ENCODE results near the gene PTPRA.

The PTPRA gene

DNA sequence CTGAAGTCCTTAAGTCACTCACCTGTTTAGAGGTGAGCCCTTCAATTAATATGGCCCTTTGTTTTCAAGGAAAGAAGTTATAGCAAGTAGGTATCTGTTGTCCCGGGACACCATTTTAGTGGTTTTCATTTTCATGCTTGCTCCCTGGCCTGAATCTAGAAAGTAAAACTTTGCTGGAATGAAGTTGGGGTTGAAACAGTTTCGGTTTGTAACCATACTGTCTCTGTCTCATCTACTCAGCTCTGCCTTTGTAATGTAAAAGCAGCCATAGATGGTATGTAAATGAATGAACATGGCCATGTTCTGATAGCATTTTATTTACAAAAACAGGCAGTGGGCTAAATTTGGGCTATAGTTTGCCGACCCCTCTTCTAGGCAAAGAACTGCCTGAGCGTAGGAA, 105.2 kb downstream of the PTPRA start:
- Histone ChIP-seq H3K27ac (no peak overlapping the region), H3K4me3 (no peak overlapping the region)
- no peak for DNase-seq (ENCODE audit: low spot score)
- TF ChIP-seq, protein P1, sequence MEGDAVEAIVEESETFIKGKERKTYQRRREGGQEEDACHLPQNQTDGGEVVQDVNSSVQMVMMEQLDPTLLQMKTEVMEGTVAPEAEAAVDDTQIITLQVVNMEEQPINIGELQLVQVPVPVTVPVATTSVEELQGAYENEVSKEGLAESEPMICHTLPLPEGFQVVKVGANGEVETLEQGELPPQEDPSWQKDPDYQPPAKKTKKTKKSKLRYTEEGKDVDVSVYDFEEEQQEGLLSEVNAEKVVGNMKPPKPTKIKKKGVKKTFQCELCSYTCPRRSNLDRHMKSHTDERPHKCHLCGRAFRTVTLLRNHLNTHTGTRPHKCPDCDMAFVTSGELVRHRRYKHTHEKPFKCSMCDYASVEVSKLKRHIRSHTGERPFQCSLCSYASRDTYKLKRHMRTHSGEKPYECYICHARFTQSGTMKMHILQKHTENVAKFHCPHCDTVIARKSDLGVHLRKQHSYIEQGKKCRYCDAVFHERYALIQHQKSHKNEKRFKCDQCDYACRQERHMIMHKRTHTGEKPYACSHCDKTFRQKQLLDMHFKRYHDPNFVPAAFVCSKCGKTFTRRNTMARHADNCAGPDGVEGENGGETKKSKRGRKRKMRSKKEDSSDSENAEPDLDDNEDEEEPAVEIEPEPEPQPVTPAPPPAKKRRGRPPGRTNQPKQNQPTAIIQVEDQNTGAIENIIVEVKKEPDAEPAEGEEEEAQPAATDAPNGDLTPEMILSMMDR (IDR thresholded peaks at IDR 0.05) = no peak

DNA sequence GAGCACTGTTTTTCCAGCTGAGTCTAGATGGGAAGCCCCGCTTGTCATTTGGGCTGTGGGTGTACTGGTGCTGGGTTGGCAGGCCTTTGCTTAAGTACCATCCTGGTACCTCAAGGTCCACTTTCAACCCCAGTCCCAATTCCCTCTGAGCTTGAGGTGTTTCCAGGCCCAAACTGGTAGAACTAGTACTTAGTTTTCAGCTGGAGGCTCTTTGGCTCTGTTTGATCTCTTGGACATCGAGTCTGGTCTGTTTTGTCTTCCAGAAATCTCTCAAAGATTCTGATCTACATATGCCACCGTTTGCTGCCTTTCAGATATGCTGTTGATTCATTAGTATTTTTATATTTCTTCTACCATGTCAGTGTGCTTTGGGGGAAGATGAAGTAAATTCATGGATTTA, 108.4 kb downstream of the PTPRA start:
- H3K4me3 ChIP-seq = no peak overlapping the region
- H3K27ac ChIP-seq = no peak overlapping the region
- DNase-seq (ENCODE audit: low spot score) = no peak
- TF ChIP-seq, protein P1 (IDR thresholded peaks at IDR 0.05) = no peak

DNA sequence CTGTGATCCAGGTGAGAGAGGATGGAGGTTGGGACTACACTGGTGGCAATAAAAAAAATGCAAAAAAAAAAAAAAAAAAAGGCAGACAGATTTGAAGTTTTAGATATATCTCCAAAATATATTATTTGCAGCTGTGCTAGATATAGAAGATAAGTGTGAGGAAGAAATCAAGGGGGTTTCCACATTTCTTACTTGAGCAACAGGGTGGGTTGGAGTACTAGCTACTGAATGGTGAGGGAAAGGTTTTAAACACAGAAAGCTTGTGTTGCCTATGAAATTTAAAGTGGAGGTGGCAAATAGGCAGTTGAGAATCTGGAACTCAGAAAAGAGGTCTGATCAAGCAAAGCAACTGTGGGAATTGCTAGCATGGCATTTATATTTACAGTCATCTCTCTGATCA, 110.2 kb downstream of the PTPRA start:
- TF ChIP-seq, protein P1 (IDR thresholded peaks at IDR 0.05) = no peak
- Histone ChIP-seq H3K27ac (no peak overlapping the region), H3K4me3 (no peak overlapping the region)
- DNase-seq (ENCODE audit: low spot score) = no peak

DNA sequence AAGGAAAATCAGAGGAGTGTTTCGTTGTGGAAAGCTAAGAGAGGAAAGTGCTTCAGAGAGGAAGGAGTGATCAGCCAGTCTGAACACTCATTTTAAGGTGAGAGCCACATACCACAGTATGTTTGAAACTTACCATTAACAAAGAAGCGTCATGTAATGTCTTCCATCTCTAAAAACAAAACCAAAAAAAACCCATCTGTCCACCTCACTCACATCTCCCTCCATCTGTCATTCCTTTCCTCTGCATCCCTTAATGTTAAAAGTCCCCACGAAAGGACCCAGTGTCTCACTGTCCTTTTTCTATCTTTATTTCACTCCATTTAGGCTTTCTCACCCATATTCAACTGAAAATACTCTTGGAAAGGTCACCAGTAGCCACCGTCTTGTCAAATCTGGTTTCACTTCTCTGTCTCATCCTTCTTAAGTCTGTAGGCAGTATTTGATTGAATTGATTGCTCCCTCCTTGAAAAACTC, 110.8 kb downstream of the PTPRA start:
- Histone ChIP-seq H3K27ac (no peak overlapping the region), H3K4me3 (no peak overlapping the region)
- TF ChIP-seq, protein P1 (IDR thresholded peaks at IDR 0.05) = no peak
- DNase-seq (ENCODE audit: low spot score) = no peak

DNA sequence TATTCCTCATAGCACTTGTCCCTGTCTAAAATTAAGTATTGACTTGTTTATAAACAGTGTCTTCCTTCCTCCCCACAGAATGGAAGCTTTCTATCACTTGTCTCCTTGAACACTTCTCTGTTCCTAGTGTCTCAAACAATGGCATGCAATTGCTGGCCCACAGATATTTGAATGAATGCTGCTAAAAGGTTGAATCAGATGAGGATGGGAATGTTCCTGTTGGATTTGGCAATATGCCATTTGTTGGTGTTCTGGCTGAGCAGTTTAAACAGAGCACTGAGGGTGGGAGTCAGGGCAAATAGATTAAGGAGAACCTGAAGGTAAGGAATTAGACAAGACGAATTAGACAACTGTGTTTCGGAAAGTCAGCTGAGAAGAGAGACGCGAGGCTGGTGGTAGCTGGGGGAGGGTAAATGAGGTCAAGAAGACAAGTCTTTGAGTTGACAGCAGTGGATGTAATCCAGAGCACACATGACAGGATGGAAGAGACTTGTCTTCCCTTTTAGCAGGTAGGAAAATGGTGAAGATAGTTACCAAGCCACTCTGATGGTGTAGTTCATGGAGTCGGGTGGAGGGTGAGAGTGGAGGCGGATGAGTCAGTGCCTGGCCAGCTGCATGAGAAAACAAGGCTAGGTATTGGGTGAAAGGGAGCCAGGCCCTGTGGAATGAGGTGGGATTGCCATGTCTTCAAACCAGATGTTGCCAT, 111.8 kb downstream of the PTPRA start:
- DNase-seq (ENCODE audit: low spot score) = no peak
- H3K4me3 ChIP-seq = no peak overlapping the region
- no peak overlapping the region for H3K27ac ChIP-seq
- TF ChIP-seq, protein P1 (IDR thresholded peaks at IDR 0.05) = no peak

DNA sequence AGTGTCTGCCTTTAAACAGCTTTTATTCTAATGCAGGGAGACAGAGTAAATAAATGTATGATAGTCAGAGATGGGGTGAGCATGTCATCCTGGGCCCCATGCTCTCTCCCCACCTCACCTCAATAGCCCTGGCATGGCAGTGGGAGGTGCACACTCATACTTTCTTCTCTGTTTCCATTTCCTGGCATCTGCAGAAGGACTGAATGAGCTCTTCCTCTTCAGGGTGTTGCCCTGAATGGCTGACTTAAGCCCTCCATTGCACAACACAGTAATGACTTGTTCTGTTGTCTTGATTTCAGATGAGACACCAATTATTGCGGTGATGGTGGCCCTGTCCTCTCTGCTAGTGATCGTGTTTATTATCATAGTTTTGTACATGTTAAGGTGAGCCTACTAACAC, 113.2 kb downstream of the PTPRA start:
- DNase-seq (ENCODE audit: low spot score) = no peak
- H3K27ac ChIP-seq = peak overlapping the region in 1 of 2 donors; percentile 15
- TF ChIP-seq, protein P1 (IDR thresholded peaks at IDR 0.05) = no peak
- no peak overlapping the region for H3K4me3 ChIP-seq

DNA sequence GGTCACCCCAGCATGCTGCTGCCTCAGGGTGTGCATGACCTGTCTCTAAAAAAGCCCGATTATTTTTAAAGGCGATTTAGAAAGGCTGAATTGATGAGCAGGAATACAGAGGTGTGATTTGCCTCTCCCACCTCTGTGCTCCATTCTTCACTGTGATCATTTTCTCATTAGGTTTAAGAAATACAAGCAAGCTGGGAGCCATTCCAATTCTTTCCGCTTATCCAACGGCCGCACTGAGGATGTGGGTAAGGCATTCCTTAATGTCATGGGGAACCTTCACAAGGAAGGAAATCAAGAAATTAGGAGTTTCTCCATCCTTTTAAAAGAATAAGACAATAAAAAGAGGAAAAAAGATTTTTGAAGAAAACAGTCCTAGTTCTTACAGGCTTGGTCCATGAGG, 114.6 kb downstream of the PTPRA start:
- Histone ChIP-seq H3K4me3 (no peak overlapping the region), H3K27ac (no peak overlapping the region)
- DNase-seq (ENCODE audit: low spot score) = no peak
- TF ChIP-seq, protein P1 (IDR thresholded peaks at IDR 0.05) = no peak

Data from coronary artery (tissue), 2 donors.